ENCODE results near the gene WDR59. TPM values are rescaled to one million over a fixed set of nuclear protein-coding genes. Genes with fewer than 3 reads are reported as not detected.

Gene WDR59
- polyA plus RNA-seq, 2 of the 4 experiments (the other 2 are of a cell fraction): 33.4 to 52.2 TPM

DNA sequence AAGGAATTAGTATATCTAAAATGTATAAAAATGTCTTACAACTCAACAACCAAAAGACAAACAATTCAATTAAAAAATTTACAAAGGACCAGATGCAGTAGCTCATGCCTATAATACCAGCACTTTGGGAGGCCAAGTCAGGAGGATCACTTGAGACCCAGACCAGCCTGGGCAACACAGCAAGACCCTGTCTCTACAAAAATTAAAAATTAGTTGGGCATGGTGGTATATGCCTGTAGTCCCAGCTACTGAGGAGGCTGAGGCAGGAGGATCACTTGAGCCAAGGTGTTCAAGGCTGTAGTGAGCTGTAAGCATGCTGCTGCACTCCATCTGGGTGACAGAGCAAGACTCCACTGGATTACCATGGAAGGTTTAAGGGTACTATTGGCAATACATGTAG, 47.7 kb upstream of the WDR59 start:
- Histone ChIP-seq H3K4me3 (no peak overlapping the region), H3K9me3 (peaks cover 7% of the 10 kb centered on the region; the same call in 1 of the 3 replicates), H3K4me1 (peaks cover 19% of the 10 kb centered on the region), H3K4me2 (no peak overlapping the region), H3K27ac (0 out of 6 replicates have a peak overlapping the region, but pooled peaks of 1 of the 2 experiments have one; percentile 24)
- FAIRE-seq (no peak), DNase-seq (ENCODE audit: low read depth in 1 of 2, low spot score in 1 of 2) (no peak), ATAC-seq (no peak)
- POLR2A ChIA-PET: no interaction called here
- CTCF ChIA-PET: interaction anchor here (0.6 to 1.9 kb wide), 4 partner anchors 16 to 522 kb away, joined by 3 to 5 read pairs (median 3); partner anchors contain the start of gene ZNRF1
- no peak for TF ChIP-seq HEYL (CRISPR knock-in tag; IDR thresholded peaks at IDR 0.05)
- TF ChIP-seq ESRRA (IDR thresholded peaks at IDR 0.05; ENCODE audit: borderline replicate concordance, low read length): no peak
- TF ChIP-seq PHF8 (IDR thresholded peaks at IDR 0.05; ENCODE audit: borderline replicate concordance, low read depth): no peak
- no peak for TF ChIP-seq KDM5A (IDR thresholded peaks at IDR 0.05)
- no peak for TF ChIP-seq SREBF2 (IDR thresholded peaks at IDR 0.05)
- TF ChIP-seq ZSCAN20 (CRISPR knock-in tag; IDR thresholded peaks at IDR 0.05): no peak
- TF ChIP-seq CEBPB (IDR thresholded peaks at IDR 0.05): no peak
- TF ChIP-seq, protein P1, sequence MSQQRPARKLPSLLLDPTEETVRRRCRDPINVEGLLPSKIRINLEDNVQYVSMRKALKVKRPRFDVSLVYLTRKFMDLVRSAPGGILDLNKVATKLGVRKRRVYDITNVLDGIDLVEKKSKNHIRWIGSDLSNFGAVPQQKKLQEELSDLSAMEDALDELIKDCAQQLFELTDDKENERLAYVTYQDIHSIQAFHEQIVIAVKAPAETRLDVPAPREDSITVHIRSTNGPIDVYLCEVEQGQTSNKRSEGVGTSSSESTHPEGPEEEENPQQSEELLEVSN (IDR thresholded peaks at IDR 0.05; ENCODE audit: borderline replicate concordance, low read depth): no peak
- TF ChIP-seq HOXB5 (CRISPR knock-in tag; IDR thresholded peaks at IDR 0.05): no peak
- TF ChIP-seq, protein P2, sequence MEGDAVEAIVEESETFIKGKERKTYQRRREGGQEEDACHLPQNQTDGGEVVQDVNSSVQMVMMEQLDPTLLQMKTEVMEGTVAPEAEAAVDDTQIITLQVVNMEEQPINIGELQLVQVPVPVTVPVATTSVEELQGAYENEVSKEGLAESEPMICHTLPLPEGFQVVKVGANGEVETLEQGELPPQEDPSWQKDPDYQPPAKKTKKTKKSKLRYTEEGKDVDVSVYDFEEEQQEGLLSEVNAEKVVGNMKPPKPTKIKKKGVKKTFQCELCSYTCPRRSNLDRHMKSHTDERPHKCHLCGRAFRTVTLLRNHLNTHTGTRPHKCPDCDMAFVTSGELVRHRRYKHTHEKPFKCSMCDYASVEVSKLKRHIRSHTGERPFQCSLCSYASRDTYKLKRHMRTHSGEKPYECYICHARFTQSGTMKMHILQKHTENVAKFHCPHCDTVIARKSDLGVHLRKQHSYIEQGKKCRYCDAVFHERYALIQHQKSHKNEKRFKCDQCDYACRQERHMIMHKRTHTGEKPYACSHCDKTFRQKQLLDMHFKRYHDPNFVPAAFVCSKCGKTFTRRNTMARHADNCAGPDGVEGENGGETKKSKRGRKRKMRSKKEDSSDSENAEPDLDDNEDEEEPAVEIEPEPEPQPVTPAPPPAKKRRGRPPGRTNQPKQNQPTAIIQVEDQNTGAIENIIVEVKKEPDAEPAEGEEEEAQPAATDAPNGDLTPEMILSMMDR (IDR thresholded peaks at IDR 0.05): no peak
- no peak for TF ChIP-seq RCOR1 (IDR thresholded peaks at IDR 0.05; ENCODE audit: low read depth, low read length)
- no peak for TF ChIP-seq MAZ (IDR thresholded peaks at IDR 0.05; ENCODE audit: borderline replicate concordance, low read depth, low read length)
- TF ChIP-seq ZFP36 (IDR thresholded peaks at IDR 0.05; ENCODE audit: borderline replicate concordance, partially characterized antibody): no peak
- TF ChIP-seq, protein P3, sequence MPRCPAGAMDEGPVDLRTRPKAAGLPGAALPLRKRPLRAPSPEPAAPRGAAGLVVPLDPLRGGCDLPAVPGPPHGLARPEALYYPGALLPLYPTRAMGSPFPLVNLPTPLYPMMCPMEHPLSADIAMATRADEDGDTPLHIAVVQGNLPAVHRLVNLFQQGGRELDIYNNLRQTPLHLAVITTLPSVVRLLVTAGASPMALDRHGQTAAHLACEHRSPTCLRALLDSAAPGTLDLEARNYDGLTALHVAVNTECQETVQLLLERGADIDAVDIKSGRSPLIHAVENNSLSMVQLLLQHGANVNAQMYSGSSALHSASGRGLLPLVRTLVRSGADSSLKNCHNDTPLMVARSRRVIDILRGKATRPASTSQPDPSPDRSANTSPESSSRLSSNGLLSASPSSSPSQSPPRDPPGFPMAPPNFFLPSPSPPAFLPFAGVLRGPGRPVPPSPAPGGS (IDR thresholded peaks at IDR 0.05): no peak
- TF ChIP-seq GATA3 (IDR thresholded peaks at IDR 0.05; ENCODE audit: borderline replicate concordance): no peak

DNA sequence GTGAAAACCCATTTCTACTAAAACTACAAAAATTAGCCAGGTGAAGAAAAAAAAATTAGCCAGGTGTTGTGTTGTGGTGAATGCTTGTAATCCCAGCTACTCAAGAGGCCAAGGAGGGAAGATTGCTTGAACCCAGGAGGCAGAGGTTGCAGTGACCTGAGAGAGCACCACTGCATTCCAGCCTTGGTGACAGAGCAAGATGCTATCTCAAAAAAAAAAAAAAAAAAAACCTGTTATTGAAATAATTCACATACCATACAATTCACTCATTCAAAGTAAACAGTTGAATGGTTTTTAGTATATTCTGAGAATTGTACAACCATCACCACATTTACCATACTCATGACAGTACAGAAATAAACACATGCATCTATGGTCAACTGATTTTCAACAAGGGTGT, 44.9 kb upstream of the WDR59 start:
- H3K4me2 ChIP-seq: peak overlapping the region; percentile 23
- peak in 1 of 2 experiments; percentile 51 for DNase-seq (ENCODE audit: low read depth in 1 of 2, low spot score in 1 of 2)
- H3K27ac ChIP-seq: peak overlapping the region; percentile 37 to 61; a peak in 4 of 6 replicates
- no peak overlapping the region for H3K4me3 ChIP-seq
- H3K4me1 ChIP-seq: peaks cover 41% of the 10 kb centered on the region
- peak in 1 of 2 experiments; percentile 66; a peak in 3 of 6 replicates for ATAC-seq
- TF ChIP-seq RAD21 (conservative IDR thresholded peaks at IDR 0.05 in 1 of 2, IDR thresholded peaks at IDR 0.05 in 1 of 2): peak in 1 of 2 experiments; percentile 6; a peak in 1 of 5 replicates
- peak; percentile 42; the same call in 1 of the 2 replicates for TF ChIP-seq JUNB (IDR thresholded peaks at IDR 0.05)
- 0 out of 4 replicates have a peak, but pooled peaks of 1 of the 2 experiments have one; percentile 14 for TF ChIP-seq CEBPB (IDR thresholded peaks at IDR 0.05)
- TF ChIP-seq ZSCAN20 (CRISPR knock-in tag; IDR thresholded peaks at IDR 0.05): no peak
- no peak for TF ChIP-seq JUN (IDR thresholded peaks at IDR 0.05)
- no peak for TF ChIP-seq ESRRA (IDR thresholded peaks at IDR 0.05; ENCODE audit: borderline replicate concordance, low read length)
- no peak for TF ChIP-seq FOSL2 (IDR thresholded peaks at IDR 0.05)
- TF ChIP-seq FOSL2 (CRISPR knock-in tag; IDR thresholded peaks at IDR 0.05): peak; percentile 65
- no peak for TF ChIP-seq HOXA7 (CRISPR knock-in tag; IDR thresholded peaks at IDR 0.05)
- TF ChIP-seq CHD4 (IDR thresholded peaks at IDR 0.05; ENCODE audit: borderline replicate concordance): no peak
- TF ChIP-seq, protein P4, sequence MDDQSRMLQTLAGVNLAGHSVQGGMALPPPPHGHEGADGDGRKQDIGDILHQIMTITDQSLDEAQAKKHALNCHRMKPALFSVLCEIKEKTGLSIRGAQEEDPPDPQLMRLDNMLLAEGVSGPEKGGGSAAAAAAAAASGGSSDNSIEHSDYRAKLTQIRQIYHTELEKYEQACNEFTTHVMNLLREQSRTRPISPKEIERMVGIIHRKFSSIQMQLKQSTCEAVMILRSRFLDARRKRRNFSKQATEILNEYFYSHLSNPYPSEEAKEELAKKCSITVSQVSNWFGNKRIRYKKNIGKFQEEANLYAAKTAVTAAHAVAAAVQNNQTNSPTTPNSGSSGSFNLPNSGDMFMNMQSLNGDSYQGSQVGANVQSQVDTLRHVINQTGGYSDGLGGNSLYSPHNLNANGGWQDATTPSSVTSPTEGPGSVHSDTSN (IDR thresholded peaks at IDR 0.05): no peak
- peak; percentile 93 for TF ChIP-seq GATA3 (IDR thresholded peaks at IDR 0.05; ENCODE audit: borderline replicate concordance)
- no peak for TF ChIP-seq HOXB5 (CRISPR knock-in tag; IDR thresholded peaks at IDR 0.05)
- TF ChIP-seq EHF (CRISPR knock-in tag; IDR thresholded peaks at IDR 0.05): no peak
- no peak for TF ChIP-seq BHLHE40 (IDR thresholded peaks at IDR 0.05; ENCODE audit: low read depth, low read length)
- CTCF ChIA-PET: interaction anchor here (0.7 to 1.0 kb wide), 2 partner anchors 31 to 109 kb away, joined by 3 to 6 read pairs; partner anchors contain the start of gene ZNRF1
- FAIRE-seq: no peak
- POLR2A ChIA-PET: interaction anchor here (0.7 kb wide), 1 partner anchor 283 kb away, joined by 6 read pairs; no protein-coding TSS in a partner anchor
- no peaks in the 10 kb centered on the region for H3K9me3 ChIP-seq
